Transverse colon (tissue), 4 donors: Measurements from ENCODE around the gene CEP120.

Experiments used
- POLR2AphosphoS5 ChIP-seq, 3 donors: sonication (generic); formaldehyde crosslinking; IDR thresholded peaks; one replicate each; pipeline ENCODE4 v1.6.1; 2016; ENCODE audit warnings: antibody characterized with exemption in 3 of 3
- TF ChIP-seq, protein P1 (sequence below), 5 experiments: fragments of 200-600 bp in 3 of 5; fragments of 450-650 bp in 2 of 5; sonication (generic) in 3 of 5; IDR thresholded peaks; 1 replicate in 2 of 5; 2 replicates in 3 of 5; pipeline ENCODE4 v1.5.1; 2016 to 2017; ENCODE audit warnings: antibody characterized with exemption in 5 of 5, inconsistent platforms in 3 of 5, mild to moderate bottlenecking in 2 of 5, moderate library complexity in 1 of 5

GRCh38 chr5:123456242-123456641 is 33.0 kb upstream of the CEP120 start:
- TF ChIP-seq POLR2AphosphoS5 (IDR thresholded peaks at IDR 0.05) = no peak
- TF ChIP-seq, protein P1, sequence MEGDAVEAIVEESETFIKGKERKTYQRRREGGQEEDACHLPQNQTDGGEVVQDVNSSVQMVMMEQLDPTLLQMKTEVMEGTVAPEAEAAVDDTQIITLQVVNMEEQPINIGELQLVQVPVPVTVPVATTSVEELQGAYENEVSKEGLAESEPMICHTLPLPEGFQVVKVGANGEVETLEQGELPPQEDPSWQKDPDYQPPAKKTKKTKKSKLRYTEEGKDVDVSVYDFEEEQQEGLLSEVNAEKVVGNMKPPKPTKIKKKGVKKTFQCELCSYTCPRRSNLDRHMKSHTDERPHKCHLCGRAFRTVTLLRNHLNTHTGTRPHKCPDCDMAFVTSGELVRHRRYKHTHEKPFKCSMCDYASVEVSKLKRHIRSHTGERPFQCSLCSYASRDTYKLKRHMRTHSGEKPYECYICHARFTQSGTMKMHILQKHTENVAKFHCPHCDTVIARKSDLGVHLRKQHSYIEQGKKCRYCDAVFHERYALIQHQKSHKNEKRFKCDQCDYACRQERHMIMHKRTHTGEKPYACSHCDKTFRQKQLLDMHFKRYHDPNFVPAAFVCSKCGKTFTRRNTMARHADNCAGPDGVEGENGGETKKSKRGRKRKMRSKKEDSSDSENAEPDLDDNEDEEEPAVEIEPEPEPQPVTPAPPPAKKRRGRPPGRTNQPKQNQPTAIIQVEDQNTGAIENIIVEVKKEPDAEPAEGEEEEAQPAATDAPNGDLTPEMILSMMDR (IDR thresholded peaks at IDR 0.05) = no peak
